ENCODE measurements around the gene FBLN2.
A peak's percentile ranks its signal among the peaks of the same experiment; 100 is the strongest.

Gene FBLN2

DNA sequence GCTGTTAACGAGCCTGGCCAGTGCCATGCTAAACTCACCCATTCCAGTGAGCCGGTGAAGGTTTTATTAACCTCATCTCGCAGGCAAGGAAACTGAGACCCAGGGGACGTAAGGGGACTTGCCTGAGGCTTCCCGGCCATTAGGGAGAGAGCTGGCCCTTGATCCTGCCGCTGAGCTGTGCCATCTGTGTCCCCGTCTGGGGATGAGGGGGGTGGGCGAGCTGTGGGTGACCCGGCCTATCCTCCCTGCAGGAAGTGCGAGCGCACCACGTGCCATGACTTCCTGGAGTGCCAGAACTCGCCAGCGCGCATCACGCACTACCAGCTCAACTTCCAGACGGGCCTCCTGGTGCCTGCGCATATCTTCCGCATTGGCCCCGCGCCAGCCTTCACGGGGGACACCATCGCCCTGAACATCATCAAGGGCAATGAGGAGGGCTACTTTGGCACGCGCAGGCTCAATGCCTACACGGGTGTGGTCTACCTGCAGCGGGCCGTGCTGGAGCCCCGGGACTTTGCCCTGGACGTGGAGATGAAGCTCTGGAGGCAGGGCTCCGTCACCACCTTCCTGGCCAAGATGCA lies 88.5 kb downstream of the FBLN2 start:
- Histone ChIP-seq H3K27me3 (replicated peaks; ENCODE audit: control insufficient read depth, insufficient read depth, low read length) (no peaks in the 10 kb centered on the region), H3K4me1 (ENCODE audit: control insufficient read depth, insufficient read depth, low read length) (no peaks in the 10 kb centered on the region), H3K9ac (ENCODE audit: low read length) (no peak overlapping the region), H3K36me3 (ENCODE audit: control insufficient read depth, insufficient read depth, low read length, severe bottlenecking) (peaks cover 81% of the 10 kb centered on the region), H3K9me3 (ENCODE audit: control insufficient read depth, low read length) (no peaks in the 10 kb centered on the region), H3K4me3 (ENCODE audit: low read length) (no peak overlapping the region)
- no peak for DNase-seq (ENCODE audit: low read depth)

DNA sequence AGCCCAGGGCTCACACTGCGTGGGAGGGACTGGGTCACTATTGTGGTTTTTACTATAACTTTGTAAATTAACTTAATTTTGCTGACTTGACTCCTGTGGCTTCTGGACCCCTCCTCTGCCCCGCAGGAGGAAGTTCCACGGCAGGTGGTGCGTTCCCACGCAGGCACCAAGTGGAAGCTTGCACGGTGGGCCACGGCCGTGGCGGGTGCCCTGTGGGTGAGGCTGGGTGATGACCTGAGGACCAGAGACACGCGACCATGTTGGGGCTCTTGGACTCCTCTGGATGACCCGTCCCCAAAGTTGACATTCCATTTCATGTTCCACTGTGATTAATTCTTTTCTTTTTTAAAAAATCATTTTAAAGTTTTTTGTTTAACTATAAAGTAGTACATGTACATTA lies 89.0 kb downstream of the FBLN2 start:
- no peak overlapping the region for H3K9ac ChIP-seq (ENCODE audit: low read length)
- no peaks in the 10 kb centered on the region for H3K27me3 ChIP-seq (replicated peaks; ENCODE audit: control insufficient read depth, insufficient read depth, low read length)
- H3K4me1 ChIP-seq (ENCODE audit: control insufficient read depth, insufficient read depth, low read length): no peaks in the 10 kb centered on the region
- no peak overlapping the region for H3K4me3 ChIP-seq (ENCODE audit: low read length)
- DNase-seq (ENCODE audit: low read depth): no peak
- no peaks in the 10 kb centered on the region for H3K9me3 ChIP-seq (ENCODE audit: control insufficient read depth, low read length)
- H3K36me3 ChIP-seq (ENCODE audit: control insufficient read depth, insufficient read depth, low read length, severe bottlenecking): peaks cover 76% of the 10 kb centered on the region

DNA sequence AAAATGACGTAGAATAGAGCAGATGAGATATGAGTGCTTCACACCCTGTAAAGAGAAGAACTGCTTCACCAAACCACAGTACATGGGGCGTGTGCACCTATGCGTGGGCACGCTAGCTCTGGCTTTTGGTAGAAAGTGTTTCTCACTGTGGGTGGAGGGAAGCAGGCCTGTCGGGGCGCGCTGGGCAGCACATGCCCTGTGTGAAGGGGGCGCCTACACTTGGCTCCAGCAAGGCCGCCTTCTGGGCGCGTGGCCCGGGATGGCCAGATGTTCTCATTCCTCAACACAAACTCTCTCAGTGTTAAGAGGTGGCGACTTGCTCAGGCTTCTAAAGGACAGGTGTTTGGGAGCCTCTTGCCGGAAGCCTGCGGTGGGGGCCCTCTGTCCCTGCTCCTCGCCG lies 90.0 kb downstream of the FBLN2 start:
- Histone ChIP-seq H3K4me1 (ENCODE audit: control insufficient read depth, insufficient read depth, low read length) (no peaks in the 10 kb centered on the region), H3K4me3 (ENCODE audit: low read length) (no peak overlapping the region), H3K9ac (ENCODE audit: low read length) (no peak overlapping the region), H3K9me3 (ENCODE audit: control insufficient read depth, low read length) (no peaks in the 10 kb centered on the region), H3K36me3 (ENCODE audit: control insufficient read depth, insufficient read depth, low read length, severe bottlenecking) (peaks cover 66% of the 10 kb centered on the region), H3K27me3 (replicated peaks; ENCODE audit: control insufficient read depth, insufficient read depth, low read length) (no peaks in the 10 kb centered on the region)
- no peak for DNase-seq (ENCODE audit: low read depth)

GRCh38 chr3:13642597-13642996 lies 93.7 kb downstream of the FBLN2 start:
- Histone ChIP-seq H3K9ac (ENCODE audit: low read length) (no peak overlapping the region), H3K9me3 (ENCODE audit: control insufficient read depth, low read length) (no peaks in the 10 kb centered on the region), H3K4me3 (ENCODE audit: low read length) (no peak overlapping the region), H3K4me1 (ENCODE audit: control insufficient read depth, insufficient read depth, low read length) (peaks cover 19% of the 10 kb centered on the region), H3K36me3 (ENCODE audit: control insufficient read depth, insufficient read depth, low read length, severe bottlenecking) (peaks cover 30% of the 10 kb centered on the region), H3K27me3 (replicated peaks; ENCODE audit: control insufficient read depth, insufficient read depth, low read length) (no peaks in the 10 kb centered on the region)
- DNase-seq (ENCODE audit: low read depth): no peak

- Histone ChIP-seq H3K4me1 (ENCODE audit: control insufficient read depth, insufficient read depth, low read length) (peaks cover 28% of the 10 kb centered on the region), H3K27me3 (replicated peaks; ENCODE audit: control insufficient read depth, insufficient read depth, low read length) (no peaks in the 10 kb centered on the region), H3K9me3 (ENCODE audit: control insufficient read depth, low read length) (no peaks in the 10 kb centered on the region), H3K36me3 (ENCODE audit: control insufficient read depth, insufficient read depth, low read length, severe bottlenecking) (peaks cover 10% of the 10 kb centered on the region), H3K9ac (ENCODE audit: low read length) (no peak overlapping the region), H3K4me3 (ENCODE audit: low read length) (no peak overlapping the region)
- peak; percentile 16 for DNase-seq (ENCODE audit: low read depth)
Measured at GRCh38 chr3:13644341-13645117, 95.6 kb downstream of the FBLN2 start.

- no peak overlapping the region for H3K4me3 ChIP-seq (ENCODE audit: low read length)
- H3K27me3 ChIP-seq (replicated peaks; ENCODE audit: control insufficient read depth, insufficient read depth, low read length): no peaks in the 10 kb centered on the region
- no peaks in the 10 kb centered on the region for H3K9me3 ChIP-seq (ENCODE audit: control insufficient read depth, low read length)
- no peak for DNase-seq (ENCODE audit: low read depth)
- no peaks in the 10 kb centered on the region for H3K36me3 ChIP-seq (ENCODE audit: control insufficient read depth, insufficient read depth, low read length, severe bottlenecking)
- no peak overlapping the region for H3K9ac ChIP-seq (ENCODE audit: low read length)
- peaks cover 35% of the 10 kb centered on the region for H3K4me1 ChIP-seq (ENCODE audit: control insufficient read depth, insufficient read depth, low read length)
Measured at GRCh38 chr3:13645801-13646637, 97.1 kb downstream of the FBLN2 start.

GRCh38 chr3:13647298-13648059 lies 98.6 kb downstream of the FBLN2 start:
- H3K36me3 ChIP-seq (ENCODE audit: control insufficient read depth, insufficient read depth, low read length, severe bottlenecking): no peaks in the 10 kb centered on the region
- peak; percentile 4 for DNase-seq (ENCODE audit: low read depth)
- no peaks in the 10 kb centered on the region for H3K9me3 ChIP-seq (ENCODE audit: control insufficient read depth, low read length)
- H3K9ac ChIP-seq (ENCODE audit: low read length): peak overlapping the region; percentile 63
- H3K4me1 ChIP-seq (ENCODE audit: control insufficient read depth, insufficient read depth, low read length): peaks cover 35% of the 10 kb centered on the region
- H3K27me3 ChIP-seq (replicated peaks; ENCODE audit: control insufficient read depth, insufficient read depth, low read length): no peaks in the 10 kb centered on the region
- peak overlapping the region; percentile 59 for H3K4me3 ChIP-seq (ENCODE audit: low read length)

DNA sequence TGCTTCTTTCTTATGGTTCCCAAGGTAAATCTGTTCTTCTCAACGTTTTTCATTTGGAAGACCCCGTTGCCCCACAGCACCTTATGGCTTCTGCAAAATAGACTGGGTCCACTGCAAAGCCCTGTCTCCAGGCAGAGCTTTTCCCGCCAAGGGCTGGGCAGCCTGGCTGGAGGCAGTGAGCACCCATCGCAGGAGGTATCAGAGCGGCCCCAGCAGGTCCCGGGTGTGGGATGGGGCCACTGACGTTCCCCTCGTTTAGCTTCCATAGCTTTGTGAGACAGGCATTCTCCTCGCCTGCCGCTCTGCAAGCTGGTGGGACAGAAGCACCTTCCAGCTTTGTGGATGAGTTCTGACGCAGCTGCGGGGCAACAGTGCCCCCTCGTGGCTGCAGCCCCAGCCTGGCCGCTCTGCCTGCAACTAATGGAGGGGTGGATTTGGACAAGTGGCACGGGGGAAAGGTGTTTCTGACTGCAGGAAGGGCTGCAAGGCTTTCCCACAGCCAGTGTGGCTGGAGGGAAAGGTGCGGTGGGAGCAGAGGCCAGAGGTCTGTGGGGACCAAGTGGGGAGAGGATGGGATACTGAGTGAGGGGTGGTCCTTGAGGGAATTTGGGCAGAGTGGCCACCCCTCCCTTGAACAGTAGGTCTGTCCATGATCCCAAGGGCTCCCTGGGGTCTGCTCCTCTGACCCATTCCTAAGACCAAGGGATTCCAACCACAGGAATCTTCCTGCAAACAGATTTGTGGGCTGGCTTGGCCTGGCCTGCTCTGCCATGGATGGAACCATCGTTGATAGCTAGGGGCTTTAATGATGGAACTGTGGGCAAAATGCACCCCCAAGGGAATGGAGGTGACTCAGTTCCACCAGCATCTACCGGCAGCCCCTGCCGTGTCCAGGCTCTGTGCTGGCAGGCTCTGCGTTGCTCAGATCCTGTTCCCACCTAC lies 99.4 kb downstream of the FBLN2 start:
- no peaks in the 10 kb centered on the region for H3K36me3 ChIP-seq (ENCODE audit: control insufficient read depth, insufficient read depth, low read length, severe bottlenecking)
- H3K4me1 ChIP-seq (ENCODE audit: control insufficient read depth, insufficient read depth, low read length): peaks cover 35% of the 10 kb centered on the region
- H3K9ac ChIP-seq (ENCODE audit: low read length): peak overlapping the region; percentile 63
- peak overlapping the region; percentile 59 for H3K4me3 ChIP-seq (ENCODE audit: low read length)
- H3K27me3 ChIP-seq (replicated peaks; ENCODE audit: control insufficient read depth, insufficient read depth, low read length): no peaks in the 10 kb centered on the region
- DNase-seq (ENCODE audit: low read depth): peak; percentile 90
- H3K9me3 ChIP-seq (ENCODE audit: control insufficient read depth, low read length): no peaks in the 10 kb centered on the region

GRCh38 chr3:13650210-13651056 lies 101.5 kb downstream of the FBLN2 start:
- DNase-seq (ENCODE audit: low read depth): peak; percentile 83
- peak overlapping the region; percentile 22 for H3K4me3 ChIP-seq (ENCODE audit: low read length)

More at GRCh38 chr3:13650210-13651056, 101.5 kb downstream of the FBLN2 start:
- no peaks in the 10 kb centered on the region for H3K27me3 ChIP-seq (replicated peaks; ENCODE audit: control insufficient read depth, insufficient read depth, low read length)
- no peaks in the 10 kb centered on the region for H3K36me3 ChIP-seq (ENCODE audit: control insufficient read depth, insufficient read depth, low read length, severe bottlenecking)
- no peaks in the 10 kb centered on the region for H3K9me3 ChIP-seq (ENCODE audit: control insufficient read depth, low read length)
- H3K4me1 ChIP-seq (ENCODE audit: control insufficient read depth, insufficient read depth, low read length): peaks cover 21% of the 10 kb centered on the region
- H3K9ac ChIP-seq (ENCODE audit: low read length): peak overlapping the region; percentile 24

All from adipocyte (in vitro differentiated cells).